Measurements from ENCODE around the gene AGGF1.

Gene AGGF1

DNA sequence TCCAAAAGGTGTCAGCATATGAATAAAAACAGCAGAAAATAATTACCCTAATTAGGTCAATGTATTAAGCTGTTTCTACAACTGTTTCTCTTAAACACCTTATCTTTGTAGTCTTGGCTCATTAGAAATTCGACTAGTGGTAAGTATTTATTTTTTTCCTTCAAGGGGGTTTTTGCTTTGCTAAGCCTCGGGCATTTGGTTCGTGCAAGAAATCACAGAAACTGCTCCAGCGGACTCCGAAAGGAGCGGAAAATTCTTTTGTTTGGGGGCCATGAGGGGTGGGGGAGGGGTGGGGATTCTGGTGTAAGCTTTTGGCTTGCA lies 56.1 kb downstream of the AGGF1 start:
- Histone ChIP-seq H2BK5ac (ENCODE audit: low read length) (no peak overlapping the region), H3K9ac (ENCODE audit: low read length) (peak overlapping the region; percentile 39), H3K27ac (ENCODE audit: low read depth, low read length) (peak overlapping the region; percentile 69), H3K18ac (ENCODE audit: low read length) (no peak overlapping the region), H3K79me2 (ENCODE audit: control insufficient read depth, insufficient read depth, low read length) (no peaks in the 10 kb centered on the region), H3K4ac (ENCODE audit: low read depth, low read length) (no peak overlapping the region), H3K4me2 (ENCODE audit: low read length) (no peak overlapping the region), H3K23ac (ENCODE audit: low read length) (no peak overlapping the region), H2BK120ac (ENCODE audit: low read depth, low read length) (no peak overlapping the region), H2AK5ac (ENCODE audit: low read length) (no peak overlapping the region), H4K8ac (ENCODE audit: low read depth, low read length) (no peak overlapping the region), H3K36me3 (ENCODE audit: control insufficient read depth, insufficient read depth, low read length) (no peaks in the 10 kb centered on the region), H3K79me1 (ENCODE audit: low read length) (peaks cover 1% of the 10 kb centered on the region), H4K5ac (ENCODE audit: low read length) (no peak overlapping the region), H3K56ac (ENCODE audit: low read length) (no peak overlapping the region), H3K27me3 (ENCODE audit: insufficient read depth, low read length, poor library complexity) (no peaks in the 10 kb centered on the region), H3K4me1 (ENCODE audit: control insufficient read depth, low read depth, low read length) (peaks cover 5% of the 10 kb centered on the region), H3K4me3 (ENCODE audit: low read length) (no peak overlapping the region), H2BK15ac (replicated peaks; ENCODE audit: low read depth) (no peak overlapping the region)
- WGBS (ENCODE audit: extremely low coverage, insufficient coverage, low lambda C conversion rate): no CpG with 5 or more reads among the region's 6 CpGs
- no peak for DNase-seq

- H3K79me1 ChIP-seq (ENCODE audit: low read length): peaks cover 1% of the 10 kb centered on the region
- H3K4me3 ChIP-seq (ENCODE audit: low read length): peak within 1 kb of the TSS; percentile 37
- no peaks in the 10 kb centered on the region for H3K27me3 ChIP-seq (ENCODE audit: insufficient read depth, low read length, poor library complexity)
These were observed 56.7 kb downstream of the AGGF1 start, which contains the start of gene ZBED3 for GRCh38 chr5:77086689-77087483. Gene ZBED3 (minus strand): TSS chr5:77087285. CDS start chr5:77077878, 9,407 bp downstream.

GRCh38 chr5:77087484-77088261 lies 57.5 kb downstream of the AGGF1 start:
- H3K27me3 ChIP-seq (ENCODE audit: insufficient read depth, low read length, poor library complexity): no peaks in the 10 kb centered on the region
- H3K4me2 ChIP-seq (ENCODE audit: low read length): peak overlapping the region; percentile 74
- H3K18ac ChIP-seq (ENCODE audit: low read length): peak overlapping the region; percentile 89
- H3K56ac ChIP-seq (ENCODE audit: low read length): peak overlapping the region; percentile 92
- peaks cover 1% of the 10 kb centered on the region for H3K79me1 ChIP-seq (ENCODE audit: low read length)
- H2BK120ac ChIP-seq (ENCODE audit: low read depth, low read length): no peak overlapping the region
- H3K79me2 ChIP-seq (ENCODE audit: control insufficient read depth, insufficient read depth, low read length): no peaks in the 10 kb centered on the region
- H3K27ac ChIP-seq (ENCODE audit: low read depth, low read length): no peak overlapping the region
- no peak overlapping the region for H3K23ac ChIP-seq (ENCODE audit: low read length)
- peak overlapping the region; percentile 77 for H3K4ac ChIP-seq (ENCODE audit: low read depth, low read length)
- DNase-seq: peak; percentile 25
- no peak overlapping the region for H4K8ac ChIP-seq (ENCODE audit: low read depth, low read length)
- WGBS (ENCODE audit: extremely low coverage, insufficient coverage, low lambda C conversion rate): no CpG with 5 or more reads among the region's 16 CpGs
- no peak overlapping the region for H2AK5ac ChIP-seq (ENCODE audit: low read length)
- H2BK5ac ChIP-seq (ENCODE audit: low read length): no peak overlapping the region
- no peak overlapping the region for H2BK15ac ChIP-seq (replicated peaks; ENCODE audit: low read depth)
- H3K36me3 ChIP-seq (ENCODE audit: control insufficient read depth, insufficient read depth, low read length): no peaks in the 10 kb centered on the region
- H3K9ac ChIP-seq (ENCODE audit: low read length): peak overlapping the region; percentile 66
- H4K5ac ChIP-seq (ENCODE audit: low read length): no peak overlapping the region
- H3K4me1 ChIP-seq (ENCODE audit: control insufficient read depth, low read depth, low read length): peaks cover 5% of the 10 kb centered on the region
- peak overlapping the region; percentile 37 for H3K4me3 ChIP-seq (ENCODE audit: low read length)

More at GRCh38 chr5:77086689-77087483, 56.7 kb downstream of the AGGF1 start, which contains the start of gene ZBED3:
- Histone ChIP-seq H2BK5ac (ENCODE audit: low read length) (no peak within 1 kb of the TSS), H3K36me3 (ENCODE audit: control insufficient read depth, insufficient read depth, low read length) (no peaks in the 10 kb centered on the region), H3K4me2 (ENCODE audit: low read length) (peak within 1 kb of the TSS; percentile 74), H3K4me1 (ENCODE audit: control insufficient read depth, low read depth, low read length) (peaks cover 5% of the 10 kb centered on the region), H2BK120ac (ENCODE audit: low read depth, low read length) (peak within 1 kb of the TSS; percentile 55), H3K23ac (ENCODE audit: low read length) (no peak within 1 kb of the TSS), H2AK5ac (ENCODE audit: low read length) (no peak within 1 kb of the TSS), H4K5ac (ENCODE audit: low read length) (no peak within 1 kb of the TSS), H3K9ac (ENCODE audit: low read length) (peak within 1 kb of the TSS; percentile 66), H3K79me2 (ENCODE audit: control insufficient read depth, insufficient read depth, low read length) (no peaks in the 10 kb centered on the region), H3K4ac (ENCODE audit: low read depth, low read length) (peak within 1 kb of the TSS; percentile 77), H3K27ac (ENCODE audit: low read depth, low read length) (peak within 1 kb of the TSS; percentile 69), H2BK15ac (replicated peaks; ENCODE audit: low read depth) (no peak within 1 kb of the TSS), H3K56ac (ENCODE audit: low read length) (peak within 1 kb of the TSS; percentile 92), H3K18ac (ENCODE audit: low read length) (peak within 1 kb of the TSS; percentile 89), H4K8ac (ENCODE audit: low read depth, low read length) (peak within 1 kb of the TSS; percentile 30)
- no CpG with 5 or more reads among the region's 63 CpGs for WGBS (ENCODE audit: extremely low coverage, insufficient coverage, low lambda C conversion rate)
- DNase-seq: peak; percentile 95

DNA sequence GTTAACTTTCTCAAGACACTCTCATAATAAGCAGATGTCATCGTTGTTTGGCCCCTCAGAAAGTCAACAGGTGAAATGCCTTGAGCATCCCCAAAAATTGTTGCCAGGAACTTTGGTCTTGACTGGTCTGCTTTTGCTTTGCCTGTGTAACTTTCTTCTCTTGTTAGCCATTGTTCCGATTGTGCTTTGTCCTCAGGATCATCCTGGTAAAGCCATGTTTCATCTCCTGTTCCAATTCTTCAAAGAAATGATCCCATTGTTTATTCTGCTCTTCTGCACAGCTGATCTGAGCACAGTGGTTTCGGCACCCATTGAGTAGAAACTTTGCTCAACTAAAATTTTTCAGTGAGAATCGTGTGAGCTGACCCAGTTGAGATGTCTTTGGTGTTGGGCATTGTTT lies 65.0 kb downstream of the AGGF1 start:
- H3K4me1 ChIP-seq (ENCODE audit: control insufficient read depth, low read depth, low read length): no peaks in the 10 kb centered on the region
- no peak overlapping the region for H3K27ac ChIP-seq (ENCODE audit: low read depth, low read length)
- no peak overlapping the region for H3K4me2 ChIP-seq (ENCODE audit: low read length)
- no peaks in the 10 kb centered on the region for H3K79me1 ChIP-seq (ENCODE audit: low read length)
- no peaks in the 10 kb centered on the region for H3K36me3 ChIP-seq (ENCODE audit: control insufficient read depth, insufficient read depth, low read length)
- no peak overlapping the region for H2BK15ac ChIP-seq (replicated peaks; ENCODE audit: low read depth)
- H2BK5ac ChIP-seq (ENCODE audit: low read length): no peak overlapping the region
- H2BK120ac ChIP-seq (ENCODE audit: low read depth, low read length): no peak overlapping the region
- H3K4ac ChIP-seq (ENCODE audit: low read depth, low read length): no peak overlapping the region
- no peak for DNase-seq
- H4K8ac ChIP-seq (ENCODE audit: low read depth, low read length): no peak overlapping the region
- no peak overlapping the region for H3K9ac ChIP-seq (ENCODE audit: low read length)
- H3K4me3 ChIP-seq (ENCODE audit: low read length): no peak overlapping the region
- no peaks in the 10 kb centered on the region for H3K79me2 ChIP-seq (ENCODE audit: control insufficient read depth, insufficient read depth, low read length)
- H3K27me3 ChIP-seq (ENCODE audit: insufficient read depth, low read length, poor library complexity): no peaks in the 10 kb centered on the region
- H4K5ac ChIP-seq (ENCODE audit: low read length): no peak overlapping the region
- no peak overlapping the region for H3K18ac ChIP-seq (ENCODE audit: low read length)
- no peak overlapping the region for H2AK5ac ChIP-seq (ENCODE audit: low read length)
- H3K56ac ChIP-seq (ENCODE audit: low read length): no peak overlapping the region
- WGBS (ENCODE audit: extremely low coverage, insufficient coverage, low lambda C conversion rate): no CpG with 5 or more reads among the region's 4 CpGs
- H3K23ac ChIP-seq (ENCODE audit: low read length): no peak overlapping the region

GRCh38 chr5:77101298-77101697 lies 71.1 kb downstream of the AGGF1 start:
- H4K5ac ChIP-seq (ENCODE audit: low read length): no peak overlapping the region
- H3K4me1 ChIP-seq (ENCODE audit: control insufficient read depth, low read depth, low read length): no peaks in the 10 kb centered on the region
- WGBS (ENCODE audit: extremely low coverage, insufficient coverage, low lambda C conversion rate): no CpG with 5 or more reads among the region's 4 CpGs
- H3K79me1 ChIP-seq (ENCODE audit: low read length): no peaks in the 10 kb centered on the region
- no peak overlapping the region for H2BK15ac ChIP-seq (replicated peaks; ENCODE audit: low read depth)
- H3K27ac ChIP-seq (ENCODE audit: low read depth, low read length): no peak overlapping the region
- no peak overlapping the region for H3K18ac ChIP-seq (ENCODE audit: low read length)
- H3K79me2 ChIP-seq (ENCODE audit: control insufficient read depth, insufficient read depth, low read length): no peaks in the 10 kb centered on the region
- no peaks in the 10 kb centered on the region for H3K27me3 ChIP-seq (ENCODE audit: insufficient read depth, low read length, poor library complexity)
- no peak overlapping the region for H2BK5ac ChIP-seq (ENCODE audit: low read length)
- no peaks in the 10 kb centered on the region for H3K36me3 ChIP-seq (ENCODE audit: control insufficient read depth, insufficient read depth, low read length)
- no peak overlapping the region for H3K23ac ChIP-seq (ENCODE audit: low read length)
- H4K8ac ChIP-seq (ENCODE audit: low read depth, low read length): no peak overlapping the region
- DNase-seq: no peak
- no peak overlapping the region for H2AK5ac ChIP-seq (ENCODE audit: low read length)
- H3K4ac ChIP-seq (ENCODE audit: low read depth, low read length): no peak overlapping the region
- H3K4me3 ChIP-seq (ENCODE audit: low read length): no peak overlapping the region
- H3K4me2 ChIP-seq (ENCODE audit: low read length): no peak overlapping the region
- no peak overlapping the region for H3K56ac ChIP-seq (ENCODE audit: low read length)
- H2BK120ac ChIP-seq (ENCODE audit: low read depth, low read length): no peak overlapping the region
- H3K9ac ChIP-seq (ENCODE audit: low read length): no peak overlapping the region
